Measurements from ENCODE around the gene CCNA1.

Gene CCNA1

DNA sequence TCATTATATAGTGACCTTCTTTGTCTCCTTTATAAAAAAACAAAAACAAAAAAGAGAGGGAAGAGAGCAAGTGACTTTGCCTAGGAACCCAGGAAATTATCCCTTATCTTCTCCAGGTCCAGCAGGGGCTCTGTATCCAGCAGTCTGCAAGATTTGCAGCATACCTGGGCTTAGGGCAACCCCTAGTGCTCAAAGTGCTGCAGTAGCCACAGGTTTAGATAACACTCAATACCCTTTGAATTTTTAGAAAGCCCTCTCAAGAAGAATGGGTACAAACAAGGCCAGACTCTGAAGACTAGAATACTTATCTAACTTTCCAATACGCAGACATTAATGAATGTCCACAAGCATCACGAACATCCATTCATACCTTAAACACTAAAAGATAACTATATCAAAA lies 43.2 kb downstream of the CCNA1 start:
- H3K9me3 ChIP-seq (ENCODE audit: control insufficient read depth, insufficient read depth, low read depth, low read length): no peaks in the 10 kb centered on the region
- no peaks in the 10 kb centered on the region for H3K4me1 ChIP-seq (ENCODE audit: control insufficient read depth, insufficient read depth, low read length)
- ChIA-PET CTCF (interaction anchor here (0.8 to 1.4 kb wide), 5 partner anchors 17 to 192 kb away, joined by 3 to 6 read pairs (median 3); no protein-coding TSS in a partner anchor), POLR2A (no interaction called here)
- no peak overlapping the region for H3K4me3 ChIP-seq (ENCODE audit: low read depth, low read length)
- H3K36me3 ChIP-seq (ENCODE audit: control insufficient read depth in 2 of 2, insufficient read depth in 1 of 2, low read length in 2 of 2): no peaks in the 10 kb centered on the region
- TF ChIP-seq ZNF654 (tag by site-specific recombination; IDR thresholded peaks at IDR 0.05; ENCODE audit: low read depth) (peak; percentile 28), MEIS1 (CRISPR knock-in tag; IDR thresholded peaks at IDR 0.05; ENCODE audit: borderline replicate concordance) (no peak)
- TF ChIP-seq, protein P1, sequence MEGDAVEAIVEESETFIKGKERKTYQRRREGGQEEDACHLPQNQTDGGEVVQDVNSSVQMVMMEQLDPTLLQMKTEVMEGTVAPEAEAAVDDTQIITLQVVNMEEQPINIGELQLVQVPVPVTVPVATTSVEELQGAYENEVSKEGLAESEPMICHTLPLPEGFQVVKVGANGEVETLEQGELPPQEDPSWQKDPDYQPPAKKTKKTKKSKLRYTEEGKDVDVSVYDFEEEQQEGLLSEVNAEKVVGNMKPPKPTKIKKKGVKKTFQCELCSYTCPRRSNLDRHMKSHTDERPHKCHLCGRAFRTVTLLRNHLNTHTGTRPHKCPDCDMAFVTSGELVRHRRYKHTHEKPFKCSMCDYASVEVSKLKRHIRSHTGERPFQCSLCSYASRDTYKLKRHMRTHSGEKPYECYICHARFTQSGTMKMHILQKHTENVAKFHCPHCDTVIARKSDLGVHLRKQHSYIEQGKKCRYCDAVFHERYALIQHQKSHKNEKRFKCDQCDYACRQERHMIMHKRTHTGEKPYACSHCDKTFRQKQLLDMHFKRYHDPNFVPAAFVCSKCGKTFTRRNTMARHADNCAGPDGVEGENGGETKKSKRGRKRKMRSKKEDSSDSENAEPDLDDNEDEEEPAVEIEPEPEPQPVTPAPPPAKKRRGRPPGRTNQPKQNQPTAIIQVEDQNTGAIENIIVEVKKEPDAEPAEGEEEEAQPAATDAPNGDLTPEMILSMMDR (tag by site-specific recombination; IDR thresholded peaks at IDR 0.05): 0 out of 2 replicates have a peak, but pooled peaks have one; percentile 19
- H3K27ac ChIP-seq (ENCODE audit: extremely low read depth, low read depth, low read length): no peak overlapping the region

GRCh38 chr13:36476661-36477060 lies 44.4 kb downstream of the CCNA1 start:
- ChIA-PET CTCF (interaction anchor here (0.6 to 1.3 kb wide), 5 partner anchors 29 to 835 kb away, joined by 3 to 6 read pairs (median 3); no protein-coding TSS in a partner anchor), POLR2A (no interaction called here)
- no peak overlapping the region for H3K4me3 ChIP-seq (ENCODE audit: low read depth, low read length)
- H3K9me3 ChIP-seq (ENCODE audit: control insufficient read depth, insufficient read depth, low read depth, low read length): no peaks in the 10 kb centered on the region
- TF ChIP-seq BCL11A (tag by site-specific recombination; IDR thresholded peaks at IDR 0.05; ENCODE audit: low read depth) (no peak), ZNF157 (tag by site-specific recombination; IDR thresholded peaks at IDR 0.05) (no peak), KLF17 (tag by site-specific recombination; IDR thresholded peaks at IDR 0.05) (no peak), ZNF624 (tag by site-specific recombination; IDR thresholded peaks at IDR 0.05) (no peak)
- TF ChIP-seq, protein P2, sequence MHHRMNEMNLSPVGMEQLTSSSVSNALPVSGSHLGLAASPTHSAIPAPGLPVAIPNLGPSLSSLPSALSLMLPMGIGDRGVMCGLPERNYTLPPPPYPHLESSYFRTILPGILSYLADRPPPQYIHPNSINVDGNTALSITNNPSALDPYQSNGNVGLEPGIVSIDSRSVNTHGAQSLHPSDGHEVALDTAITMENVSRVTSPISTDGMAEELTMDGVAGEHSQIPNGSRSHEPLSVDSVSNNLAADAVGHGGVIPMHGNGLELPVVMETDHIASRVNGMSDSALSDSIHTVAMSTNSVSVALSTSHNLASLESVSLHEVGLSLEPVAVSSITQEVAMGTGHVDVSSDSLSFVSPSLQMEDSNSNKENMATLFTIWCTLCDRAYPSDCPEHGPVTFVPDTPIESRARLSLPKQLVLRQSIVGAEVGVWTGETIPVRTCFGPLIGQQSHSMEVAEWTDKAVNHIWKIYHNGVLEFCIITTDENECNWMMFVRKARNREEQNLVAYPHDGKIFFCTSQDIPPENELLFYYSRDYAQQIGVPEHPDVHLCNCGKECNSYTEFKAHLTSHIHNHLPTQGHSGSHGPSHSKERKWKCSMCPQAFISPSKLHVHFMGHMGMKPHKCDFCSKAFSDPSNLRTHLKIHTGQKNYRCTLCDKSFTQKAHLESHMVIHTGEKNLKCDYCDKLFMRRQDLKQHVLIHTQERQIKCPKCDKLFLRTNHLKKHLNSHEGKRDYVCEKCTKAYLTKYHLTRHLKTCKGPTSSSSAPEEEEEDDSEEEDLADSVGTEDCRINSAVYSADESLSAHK (tag by site-specific recombination; IDR thresholded peaks at IDR 0.05): no peak
- no peak overlapping the region for H3K27ac ChIP-seq (ENCODE audit: extremely low read depth, low read depth, low read length)
- H3K4me1 ChIP-seq (ENCODE audit: control insufficient read depth, insufficient read depth, low read length): no peaks in the 10 kb centered on the region
- no peaks in the 10 kb centered on the region for H3K36me3 ChIP-seq (ENCODE audit: control insufficient read depth in 2 of 2, insufficient read depth in 1 of 2, low read length in 2 of 2)

DNA sequence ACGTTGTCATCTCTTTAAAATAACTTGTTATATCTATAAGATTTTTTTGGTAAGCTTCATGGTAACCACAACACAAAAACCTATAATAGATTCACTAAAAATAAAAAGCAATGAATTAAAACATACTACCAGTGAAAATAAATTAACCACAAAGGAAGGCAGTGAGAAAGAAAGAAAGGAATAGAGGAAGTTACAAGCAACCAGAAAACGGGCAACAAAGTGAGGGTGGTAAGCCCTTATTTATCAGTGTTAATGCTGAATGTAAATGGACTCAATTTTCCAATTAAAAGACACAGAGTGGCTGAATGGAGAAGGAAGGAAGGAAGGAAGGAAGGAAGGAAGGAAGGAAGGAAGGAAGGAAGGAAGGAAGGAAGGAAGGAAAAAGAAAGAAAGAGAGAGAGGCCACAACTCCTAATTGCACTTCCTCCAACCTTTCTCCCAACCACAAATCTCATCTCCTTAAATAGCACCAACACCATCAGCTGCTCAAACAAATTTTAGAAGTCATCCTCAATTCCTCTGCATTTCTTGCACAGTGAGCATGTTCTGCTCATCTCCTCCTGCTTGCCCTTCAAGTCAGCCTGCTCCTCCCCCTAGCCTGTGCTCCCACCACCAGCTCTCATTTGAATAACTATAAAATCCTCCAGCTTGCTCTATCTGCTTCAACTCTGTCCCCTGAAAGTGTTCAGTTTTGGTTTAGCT lies 48.6 kb downstream of the CCNA1 start:
- no peaks in the 10 kb centered on the region for H3K9me3 ChIP-seq (ENCODE audit: control insufficient read depth, insufficient read depth, low read depth, low read length)
- CTCF ChIA-PET: interaction anchor here (0.7 kb wide), 1 partner anchor 368 kb away, joined by 5 read pairs; no protein-coding TSS in a partner anchor
- H3K4me1 ChIP-seq (ENCODE audit: control insufficient read depth, insufficient read depth, low read length): no peaks in the 10 kb centered on the region
- TF ChIP-seq ZNF292 (tag by site-specific recombination; IDR thresholded peaks at IDR 0.05; ENCODE audit: borderline replicate concordance, low read depth): no peak
- TF ChIP-seq ZBTB20 (tag by site-specific recombination; IDR thresholded peaks at IDR 0.05): no peak
- TF ChIP-seq ZBTB26 (tag by site-specific recombination; optimal IDR thresholded peaks at IDR 0.05): no peak
- TF ChIP-seq GLIS1 (tag by site-specific recombination; IDR thresholded peaks at IDR 0.05): no peak
- no peak for TF ChIP-seq ZSCAN18 (tag by site-specific recombination; IDR thresholded peaks at IDR 0.05)
- no peak overlapping the region for H3K27ac ChIP-seq (ENCODE audit: extremely low read depth, low read depth, low read length)
- POLR2A ChIA-PET: no interaction called here
- no peaks in the 10 kb centered on the region for H3K36me3 ChIP-seq (ENCODE audit: control insufficient read depth in 2 of 2, insufficient read depth in 1 of 2, low read length in 2 of 2)
- H3K4me3 ChIP-seq (ENCODE audit: low read depth, low read length): no peak overlapping the region
